Effector memory CD4-positive, alpha-beta T cell (primary cell): ENCODE data around the gene NSMCE1.
"Not testable (repeated sequence)": the region's sequence is repeated elsewhere in the genome, so short reads cannot be mapped to it uniquely, and the experiment has no call there.

Experiments
- DNase-seq, 3 donors: peaks; one replicate each; pipeline ENCODE4 v3.0.0-alpha.2; 2020
- H3K27ac ChIP-seq: 2 replicates; pipeline ENCODE4 v1.7.0; 2013; ENCODE audit warnings: mild to moderate bottlenecking, low read length, moderate library complexity; ENCODE audit not compliant: insufficient read depth, poor library complexity, severe bottlenecking
- H3K27me3 ChIP-seq: replicated peaks from 2 replicates; pipeline ENCODE4 v1.7.0; 2013; ENCODE audit warnings: mild to moderate bottlenecking, low read length; ENCODE audit not compliant: insufficient read depth, control insufficient read depth, poor library complexity, severe bottlenecking
- H3K36me3 ChIP-seq: 2 replicates; pipeline ENCODE4 v1.7.0; 2013; ENCODE audit warnings: mild to moderate bottlenecking, low read length, moderate library complexity; ENCODE audit not compliant: control insufficient read depth, insufficient read depth
- H3K4me1 ChIP-seq: 2 replicates; pipeline ENCODE4 v1.7.0; 2013; ENCODE audit warnings: low read length, mild to moderate bottlenecking; ENCODE audit not compliant: control insufficient read depth, insufficient read depth, poor library complexity, severe bottlenecking
- H3K4me3 ChIP-seq: 2 replicates; pipeline ENCODE4 v1.7.0; 2013; ENCODE audit warnings: low read length, low read depth, mild to moderate bottlenecking; ENCODE audit not compliant: insufficient read depth, poor library complexity, severe bottlenecking
- H3K9me3 ChIP-seq: 2 replicates; pipeline ENCODE4 v1.7.0; 2013; ENCODE audit warnings: mild to moderate bottlenecking, low read length, moderate library complexity; ENCODE audit not compliant: control insufficient read depth

Gene NSMCE1

GRCh38 chr16:27257271-27257670 is 11.3 kb downstream of the NSMCE1 start:
- H3K27me3 ChIP-seq = no peaks in the 10 kb centered on the region
- no peak overlapping the region for H3K4me3 ChIP-seq
- H3K36me3 ChIP-seq = peaks cover 6% of the 10 kb centered on the region
- H3K9me3 ChIP-seq = no peaks in the 10 kb centered on the region
- DNase-seq = no peak
- peaks cover 6% of the 10 kb centered on the region for H3K4me1 ChIP-seq
- H3K27ac ChIP-seq = no peak overlapping the region

- H3K4me1 ChIP-seq = peaks cover 6% of the 10 kb centered on the region
- peaks cover 6% of the 10 kb centered on the region for H3K36me3 ChIP-seq
- H3K27ac ChIP-seq = no peak overlapping the region
- no peaks in the 10 kb centered on the region for H3K27me3 ChIP-seq
- H3K9me3 ChIP-seq = no peaks in the 10 kb centered on the region
- no peak for DNase-seq
- no peak overlapping the region for H3K4me3 ChIP-seq
These were observed 11.7 kb downstream of the NSMCE1 start for GRCh38 chr16:27256861-27257260.

GRCh38 chr16:27254262-27254811 is 14.2 kb downstream of the NSMCE1 start:
- DNase-seq = no peak
- Histone ChIP-seq H3K4me1 (peaks cover 6% of the 10 kb centered on the region), H3K27me3 (no peaks in the 10 kb centered on the region), H3K9me3 (no peaks in the 10 kb centered on the region), H3K36me3 (peaks cover 6% of the 10 kb centered on the region), H3K27ac (no peak overlapping the region), H3K4me3 (no peak overlapping the region)

- Histone ChIP-seq H3K9me3 (no peaks in the 10 kb centered on the region), H3K27ac (no peak overlapping the region), H3K27me3 (no peaks in the 10 kb centered on the region), H3K36me3 (peaks cover 6% of the 10 kb centered on the region), H3K4me1 (peaks cover 6% of the 10 kb centered on the region), H3K4me3 (no peak overlapping the region)
- no peak for DNase-seq
These were observed 15.0 kb downstream of the NSMCE1 start for GRCh38 chr16:27253526-27253930.

- Histone ChIP-seq H3K4me1 (peaks cover 6% of the 10 kb centered on the region), H3K4me3 (no peak overlapping the region), H3K36me3 (peaks cover 6% of the 10 kb centered on the region), H3K27ac (no peak overlapping the region), H3K27me3 (no peaks in the 10 kb centered on the region), H3K9me3 (no peaks in the 10 kb centered on the region)
- no peak for DNase-seq
These were observed 16.4 kb downstream of the NSMCE1 start for GRCh38 chr16:27252206-27252585.

GRCh38 chr16:27251541-27252205 is 16.9 kb downstream of the NSMCE1 start:
- H3K4me3 ChIP-seq = no peak overlapping the region
- DNase-seq = no peak
- H3K36me3 ChIP-seq = peaks cover 3% of the 10 kb centered on the region
- no peaks in the 10 kb centered on the region for H3K27me3 ChIP-seq
- no peak overlapping the region for H3K27ac ChIP-seq
- H3K9me3 ChIP-seq = no peaks in the 10 kb centered on the region
- H3K4me1 ChIP-seq = peaks cover 6% of the 10 kb centered on the region

GRCh38 chr16:27248886-27249285 is 19.7 kb downstream of the NSMCE1 start:
- DNase-seq, H3K36me3 ChIP-seq, H3K27ac ChIP-seq, H3K9me3 ChIP-seq, H3K27me3 ChIP-seq, H3K4me3 ChIP-seq: not testable (repeated sequence)
- peaks cover 12% of the 10 kb centered on the region for H3K4me1 ChIP-seq

GRCh38 chr16:27248036-27248435 is 20.5 kb downstream of the NSMCE1 start:
- Histone ChIP-seq H3K4me1 (peaks cover 7% of the 10 kb centered on the region), H3K4me3 (no peak overlapping the region), H3K27ac (no peak overlapping the region), H3K9me3 (no peaks in the 10 kb centered on the region), H3K27me3 (no peaks in the 10 kb centered on the region), H3K36me3 (no peaks in the 10 kb centered on the region)
- DNase-seq = no peak

GRCh38 chr16:27247076-27247475 is 21.5 kb downstream of the NSMCE1 start:
- not testable (repeated sequence) for H3K27ac ChIP-seq, H3K9me3 ChIP-seq, DNase-seq, H3K27me3 ChIP-seq, H3K4me3 ChIP-seq, H3K36me3 ChIP-seq
- H3K4me1 ChIP-seq = peaks cover 12% of the 10 kb centered on the region

- Histone ChIP-seq H3K27ac (no peak overlapping the region), H3K27me3 (no peaks in the 10 kb centered on the region), H3K9me3 (no peaks in the 10 kb centered on the region), H3K36me3 (no peaks in the 10 kb centered on the region), H3K4me1 (peaks cover 12% of the 10 kb centered on the region), H3K4me3 (no peak overlapping the region)
- no peak for DNase-seq
These were observed 22.1 kb downstream of the NSMCE1 start for GRCh38 chr16:27246439-27246838.
